Measurements from ENCODE around the gene KLHDC3. TPM values are rescaled to one million over a fixed set of nuclear protein-coding genes. Genes with fewer than 3 reads are reported as not detected.
A peak's percentile ranks its signal among the peaks of the same experiment; 100 is the strongest.

The KLHDC3 gene
- total RNA-seq, 1 donor from 2014 or later, result 58.8 TPM

GRCh38 chr6:43060034-43060754 lies 46.1 kb downstream of the KLHDC3 start:
- intact Hi-C loops (cut with DNase I), result no loop called here
- H3K36me3 ChIP-seq, result peaks cover 41% of the 10 kb centered on the region

GRCh38 chr6:43060755-43061633 lies 46.9 kb downstream of the KLHDC3 start:
- no peak for DNase-seq

More at GRCh38 chr6:43060034-43060754, 46.1 kb downstream of the KLHDC3 start:
- Histone ChIP-seq H3K27ac (peak overlapping the region; percentile 83), H3K4me3 (peak overlapping the region; percentile 77), H3K9me3 (no peaks in the 10 kb centered on the region), H3K27me3 (no peaks in the 10 kb centered on the region), H3K4me1 (peaks cover 22% of the 10 kb centered on the region)
- ATAC-seq (peak; percentile 59), DNase-seq (peak; percentile 77)
- TF ChIP-seq, protein P1, sequence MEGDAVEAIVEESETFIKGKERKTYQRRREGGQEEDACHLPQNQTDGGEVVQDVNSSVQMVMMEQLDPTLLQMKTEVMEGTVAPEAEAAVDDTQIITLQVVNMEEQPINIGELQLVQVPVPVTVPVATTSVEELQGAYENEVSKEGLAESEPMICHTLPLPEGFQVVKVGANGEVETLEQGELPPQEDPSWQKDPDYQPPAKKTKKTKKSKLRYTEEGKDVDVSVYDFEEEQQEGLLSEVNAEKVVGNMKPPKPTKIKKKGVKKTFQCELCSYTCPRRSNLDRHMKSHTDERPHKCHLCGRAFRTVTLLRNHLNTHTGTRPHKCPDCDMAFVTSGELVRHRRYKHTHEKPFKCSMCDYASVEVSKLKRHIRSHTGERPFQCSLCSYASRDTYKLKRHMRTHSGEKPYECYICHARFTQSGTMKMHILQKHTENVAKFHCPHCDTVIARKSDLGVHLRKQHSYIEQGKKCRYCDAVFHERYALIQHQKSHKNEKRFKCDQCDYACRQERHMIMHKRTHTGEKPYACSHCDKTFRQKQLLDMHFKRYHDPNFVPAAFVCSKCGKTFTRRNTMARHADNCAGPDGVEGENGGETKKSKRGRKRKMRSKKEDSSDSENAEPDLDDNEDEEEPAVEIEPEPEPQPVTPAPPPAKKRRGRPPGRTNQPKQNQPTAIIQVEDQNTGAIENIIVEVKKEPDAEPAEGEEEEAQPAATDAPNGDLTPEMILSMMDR (IDR thresholded peaks at IDR 0.05), result no peak

DNA sequence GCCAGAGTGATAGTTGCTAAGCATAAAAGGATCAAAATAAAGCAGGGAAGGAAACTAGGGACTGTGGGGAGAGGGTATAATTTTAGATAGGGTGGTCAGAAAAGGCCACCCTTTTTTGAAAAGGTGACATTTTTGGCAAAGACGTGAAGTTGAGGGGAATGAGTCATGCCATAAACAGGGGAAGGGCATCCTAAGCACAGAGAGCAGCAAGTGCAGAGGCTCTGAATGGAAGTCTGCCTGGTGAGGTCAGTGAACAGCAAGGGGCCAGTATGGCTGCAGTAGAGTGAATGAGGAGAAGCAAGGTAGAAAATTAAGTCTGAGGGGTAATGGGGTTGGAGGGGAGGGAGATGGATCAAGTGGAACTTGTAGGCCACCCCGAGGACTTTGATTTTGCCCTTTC lies 47.8 kb downstream of the KLHDC3 start:
- Histone ChIP-seq H3K4me1 (peaks cover 22% of the 10 kb centered on the region), H3K36me3 (peaks cover 40% of the 10 kb centered on the region), H3K9me3 (no peaks in the 10 kb centered on the region), H3K27me3 (no peaks in the 10 kb centered on the region), H3K27ac (no peak overlapping the region), H3K4me3 (no peak overlapping the region)
- TF ChIP-seq, protein P1 (IDR thresholded peaks at IDR 0.05), result no peak
- intact Hi-C loops (cut with DNase I), result no loop called here
- no peak for ATAC-seq
- DNase-seq, result no peak

More at GRCh38 chr6:43060755-43061633, 46.9 kb downstream of the KLHDC3 start:
- Histone ChIP-seq H3K4me3 (peak overlapping the region; percentile 77), H3K9me3 (no peaks in the 10 kb centered on the region), H3K27ac (peak overlapping the region; percentile 83), H3K27me3 (no peaks in the 10 kb centered on the region), H3K36me3 (peaks cover 39% of the 10 kb centered on the region), H3K4me1 (peaks cover 22% of the 10 kb centered on the region)
- intact Hi-C loops (cut with DNase I), result no loop called here
- ATAC-seq, result no peak
- TF ChIP-seq, protein P1 (IDR thresholded peaks at IDR 0.05), result no peak

DNA sequence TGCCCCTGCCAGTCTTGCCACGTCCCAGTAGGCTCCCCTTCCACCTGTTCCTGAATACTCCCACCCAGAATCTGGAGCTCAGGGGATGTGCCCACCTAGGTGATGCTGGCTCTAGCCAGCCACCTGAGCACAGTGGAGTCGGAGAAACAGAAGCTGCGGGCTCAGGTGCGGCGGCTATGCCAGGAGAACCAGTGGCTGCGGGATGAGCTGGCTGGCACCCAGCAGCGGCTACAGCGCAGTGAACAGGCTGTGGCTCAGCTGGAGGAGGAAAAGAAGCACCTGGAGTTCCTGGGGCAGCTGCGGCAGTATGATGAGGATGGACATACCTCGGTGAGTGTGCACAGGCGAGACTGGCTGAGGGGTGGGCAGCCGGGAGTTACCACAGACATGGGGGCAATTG lies 48.8 kb downstream of the KLHDC3 start:
- intact Hi-C loops (cut with DNase I), result no loop called here
- H3K27ac ChIP-seq, result no peak overlapping the region
- no peaks in the 10 kb centered on the region for H3K9me3 ChIP-seq
- H3K36me3 ChIP-seq, result peaks cover 38% of the 10 kb centered on the region
- TF ChIP-seq, protein P1 (IDR thresholded peaks at IDR 0.05), result no peak
- DNase-seq (no peak), ATAC-seq (no peak)
- peaks cover 20% of the 10 kb centered on the region for H3K4me1 ChIP-seq
- H3K27me3 ChIP-seq, result no peaks in the 10 kb centered on the region
- H3K4me3 ChIP-seq, result no peak overlapping the region

DNA sequence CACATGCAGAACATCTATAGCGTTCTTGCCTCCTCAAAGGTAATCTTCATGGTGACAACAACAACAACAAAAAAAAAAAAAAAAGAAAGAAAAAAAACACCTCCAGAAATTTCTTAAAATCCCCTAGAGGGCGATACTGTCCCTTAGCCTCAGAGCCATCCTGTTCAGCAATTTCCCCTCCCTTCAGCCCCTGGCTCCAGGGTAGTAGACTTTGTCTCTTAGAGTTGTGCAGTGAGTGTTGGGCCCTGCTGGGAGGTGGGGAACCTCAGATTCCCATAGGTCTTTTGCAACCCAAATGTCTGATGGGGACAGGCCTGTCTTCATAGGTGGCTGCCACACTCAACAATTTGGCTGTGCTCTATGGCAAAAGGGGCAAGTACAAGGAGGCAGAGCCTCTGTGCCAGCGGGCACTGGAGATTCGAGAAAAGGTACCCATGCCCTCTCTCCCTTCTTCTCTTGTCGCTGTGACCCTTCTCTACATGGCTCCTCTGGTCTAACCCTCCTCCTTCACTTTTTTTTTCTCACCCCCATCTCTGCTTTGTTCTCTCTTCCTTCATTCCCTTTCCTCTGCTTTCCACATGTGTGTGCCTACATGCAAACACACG lies 56.1 kb downstream of the KLHDC3 start:
- peak; percentile 75 for ATAC-seq
- intact Hi-C loops (cut with DNase I), result loop anchor here (10.0 kb wide), 1 partner anchor 75 kb away; no protein-coding TSS in a partner anchor
- peaks cover 21% of the 10 kb centered on the region for H3K36me3 ChIP-seq
- H3K9me3 ChIP-seq, result no peaks in the 10 kb centered on the region
- H3K27me3 ChIP-seq, result no peaks in the 10 kb centered on the region
- TF ChIP-seq, protein P1 (IDR thresholded peaks at IDR 0.05), result peak; percentile 48
- no peaks in the 10 kb centered on the region for H3K4me1 ChIP-seq
- no peak for DNase-seq
- H3K27ac ChIP-seq, result no peak overlapping the region
- no peak overlapping the region for H3K4me3 ChIP-seq

Other genes with a start within 250 kb of the KLHDC3 start
- 21.0 TPM for gene BICRAL, start 232.2 kb upstream of the KLHDC3 start, total RNA-seq
- gene RPL7L1, start 134.6 kb upstream of the KLHDC3 start, total RNA-seq, result 64.9 TPM
- gene PTCRA, start 98.2 kb upstream of the KLHDC3 start, total RNA-seq, result 5.0 TPM
- gene CNPY3, start 84.8 kb upstream of the KLHDC3 start, total RNA-seq, result 63.7 TPM
- 1.4 TPM for gene GNMT, start 53.5 kb upstream of the KLHDC3 start, total RNA-seq
- gene PEX6, start 35.1 kb upstream of the KLHDC3 start, total RNA-seq, result 30.4 TPM
- gene PPP2R5D, start 29.7 kb upstream of the KLHDC3 start, total RNA-seq, result 24.1 TPM
- gene MEA1, start 303 bp upstream of the KLHDC3 start, total RNA-seq, result 45.5 TPM
- gene RRP36, start 7.4 kb downstream of the KLHDC3 start, total RNA-seq, result 39.4 TPM
- gene CUL7, start 39.6 kb downstream of the KLHDC3 start, total RNA-seq, result 20.1 TPM
- gene MRPL2, start 45.2 kb downstream of the KLHDC3 start, total RNA-seq, result 42.4 TPM
- 32.0 TPM for gene KLC4, start 45.4 kb downstream of the KLHDC3 start, total RNA-seq
- gene PTK7, start 62.1 kb downstream of the KLHDC3 start, total RNA-seq, result 97.1 TPM
- gene SRF, start 157.0 kb downstream of the KLHDC3 start, total RNA-seq, result 33.6 TPM
- gene CUL9, start 167.9 kb downstream of the KLHDC3 start, total RNA-seq, result 37.4 TPM
- 27.6 TPM for gene DNPH1, start 215.2 kb downstream of the KLHDC3 start, total RNA-seq
- 0.17 TPM for gene TTBK1, start 229.2 kb downstream of the KLHDC3 start, total RNA-seq

Measured in upper lobe of right lung (tissue), 1 donor.